HepG2 (cell line): ENCODE results near the gene ZFPL1. TPM values are rescaled to one million over a fixed set of nuclear protein-coding genes. Genes with fewer than 3 reads are reported as not detected.

Experiments used
- ESRRA ChIP-seq: sonication (generic); formaldehyde crosslinking; IDR thresholded peaks from 2 replicates; pipeline ENCODE4 v1.5.1; 2020; ENCODE audit warnings: mild to moderate bottlenecking, low read depth, missing genetic modification reagents
- KLF15 ChIP-seq: sonication (generic); formaldehyde crosslinking; IDR thresholded peaks from 2 replicates; pipeline ENCODE4 v1.8.1; 2023; ENCODE audit warnings: borderline replicate concordance, mild to moderate bottlenecking, inconsistent platforms, missing genetic modification reagents, mixed read lengths
- KMT2A ChIP-seq: sonication (generic); formaldehyde crosslinking; IDR thresholded peaks from 2 replicates; pipeline ENCODE4 v1.4.0; 2020; ENCODE audit warnings: missing genetic modification reagents
- MAFG ChIP-seq: sonication (generic); formaldehyde crosslinking; IDR thresholded peaks from 2 replicates; pipeline ENCODE4 v1.5.1; 2020; ENCODE audit warnings: mild to moderate bottlenecking, missing genetic modification reagents
- NFRKB ChIP-seq: fragments of 450-650 bp; IDR thresholded peaks from 2 replicates; pipeline ENCODE4 v1.6.1; 2017
- ONECUT2 ChIP-seq: sonication (generic); formaldehyde crosslinking; IDR thresholded peaks from 2 replicates; pipeline ENCODE4 v1.4.0; 2020; ENCODE audit warnings: missing genetic modification reagents
- PCBP1 ChIP-seq: fragments of 200-400 bp; formaldehyde crosslinking; IDR thresholded peaks from 2 replicates; pipeline ENCODE4 v1.6.1; 2017; ENCODE audit warnings: mild to moderate bottlenecking, low read depth, low read length, borderline replicate concordance
- PRMT3 ChIP-seq: sonication (generic); formaldehyde crosslinking; IDR thresholded peaks from 2 replicates; pipeline ENCODE4 v1.8.1; 2022; ENCODE audit warnings: low read depth, mild to moderate bottlenecking, moderate library complexity, missing genetic modification reagents, borderline replicate concordance
- SMAD1 ChIP-seq: sonication (generic); formaldehyde crosslinking; IDR thresholded peaks from 2 replicates; pipeline ENCODE4 v1.4.0; 2020; ENCODE audit warnings: missing genetic modification reagents, low read depth, mild to moderate bottlenecking, borderline replicate concordance
- SP5 ChIP-seq: IDR thresholded peaks from 2 replicates; pipeline ENCODE4 v1.6.1; 2016; ENCODE audit warnings: low read depth, borderline replicate concordance
- TERF1 ChIP-seq: sonication (generic); formaldehyde crosslinking; IDR thresholded peaks from 2 replicates; pipeline ENCODE4 v1.8.0; 2022; ENCODE audit warnings: mild to moderate bottlenecking, missing genetic modification reagents, moderate library complexity
- THAP11 ChIP-seq: IDR thresholded peaks from 2 replicates; pipeline ENCODE4 v1.6.1; 2016; ENCODE audit warnings: missing biosample characterization, missing genetic modification reagents
- ZFP36 ChIP-seq: fragments of 150-350 bp; IDR thresholded peaks from 2 replicates; pipeline ENCODE4 v1.6.1; 2018; ENCODE audit warnings: borderline replicate concordance, low read length, low read depth; ENCODE audit not compliant: partially characterized antibody
- ZFP36L2 ChIP-seq: sonication (generic); formaldehyde crosslinking; IDR thresholded peaks from 2 replicates; pipeline ENCODE4 v1.4.0; 2020; ENCODE audit warnings: missing genetic modification reagents
- ZNF142 ChIP-seq: sonication (generic); formaldehyde crosslinking; IDR thresholded peaks from 2 replicates; pipeline ENCODE4 v1.4.0; 2020; ENCODE audit warnings: missing genetic modification reagents
- polyA plus RNA-seq, 8 experiments: library from polyadenylated mRNA; depleted of rRNA in 3 of 8; stranded (reverse) in 7 of 8; unstranded in 1 of 8; fragments of >200 nt; fragmentation: Illumina TruSeq in 4 of 8; extraction: Trizol in 4 of 8; gene quantifications; 2 replicates each; pipeline versions ENCODE4 v1.2.1 to v1.2.3, GENCODE V29; 2011 to 2016; ENCODE audit warnings: low read depth in 4 of 8, missing spikeins in 1 of 8, mixed read lengths in 1 of 8; ENCODE audit not compliant: insufficient read depth in 1 of 8
- total RNA-seq, 5 experiments: library from RNA; depleted of rRNA; stranded (reverse); fragments of >200 nt; fragmentation: Illumina TruSeq; extraction: Trizol; gene quantifications; 2 replicates each; pipeline ENCODE4 v1.2.3, GENCODE V29; 2016; ENCODE audit warnings: low read depth in 1 of 5
- TF ChIP-seq, protein P1 (sequence below): sonication (generic); formaldehyde crosslinking; IDR thresholded peaks from 2 replicates; pipeline ENCODE4 v1.5.0; 2020; ENCODE audit warnings: missing genetic modification reagents
- TF ChIP-seq, protein P2 (sequence below), 2 experiments: IDR thresholded peaks; 2 replicates each; pipeline ENCODE4 v1.6.1; 2011 to 2012; ENCODE audit warnings: low read length in 2 of 2, borderline replicate concordance in 1 of 2, low read depth in 1 of 2, mild to moderate bottlenecking in 1 of 2, moderate library complexity in 1 of 2

The ZFPL1 gene
- total and polyA plus RNA-seq, 2 of the 13 experiments (the other 11 are each of a cell fraction or from before 2014, with no cell fraction given), result 32.2 to 56.0 TPM

DNA sequence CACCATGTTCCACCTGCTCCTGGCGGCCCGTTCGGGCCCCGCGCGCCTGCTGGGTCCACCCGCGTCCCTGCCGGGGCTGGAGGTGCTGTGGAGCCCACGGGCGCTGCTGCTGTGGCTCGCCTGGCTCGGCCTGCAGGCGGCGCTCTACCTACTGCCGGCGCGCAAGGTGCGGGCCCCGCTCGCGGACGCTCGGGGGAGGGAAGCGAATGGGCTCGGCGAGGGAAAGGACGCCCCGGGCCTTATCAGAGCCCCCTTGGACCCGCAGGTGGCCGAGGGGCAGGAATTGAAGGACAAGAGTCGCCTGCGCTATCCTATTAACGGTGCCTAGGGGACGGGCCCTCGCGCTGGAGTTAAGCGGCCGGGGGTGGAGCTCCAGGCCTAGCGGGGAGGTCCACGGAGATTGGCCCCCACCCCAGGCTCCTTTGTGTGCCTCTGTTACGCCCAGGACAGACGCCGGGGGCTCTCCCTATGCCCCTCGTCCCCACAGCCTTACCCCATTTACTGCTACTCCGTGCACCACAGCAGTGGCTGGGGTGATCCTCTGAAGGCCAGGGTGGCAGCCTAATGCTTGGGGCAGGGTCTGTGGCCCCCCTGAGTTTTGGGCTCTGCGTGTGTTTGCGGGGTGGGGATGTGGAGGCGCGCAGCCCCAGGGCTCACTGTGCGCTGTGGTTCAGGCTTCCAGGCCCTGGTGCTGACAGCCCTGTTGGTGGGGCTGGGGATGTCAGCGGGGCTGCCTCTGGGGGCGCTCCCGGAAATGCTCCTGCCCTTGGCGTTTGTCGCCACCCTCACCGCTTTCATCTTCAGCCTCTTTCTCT is 28.7 kb downstream of the ZFPL1 start (continued):
- TF ChIP-seq TERF1 (CRISPR knock-in tag) (no peak), ZFP36L2 (CRISPR knock-in tag) (no peak), ONECUT2 (CRISPR knock-in tag) (no peak), PRMT3 (no peak), KLF15 (no peak), NFRKB (no peak), THAP11 (CRISPR knock-in tag) (peak; percentile 27; the same call in 1 of the 2 replicates), PCBP1 (no peak), ESRRA (CRISPR knock-in tag) (peak; percentile 50; the same call in 1 of the 2 replicates), SMAD1 (CRISPR knock-in tag) (no peak), KMT2A (CRISPR knock-in tag) (no peak; the same call in 1 of the 2 replicates), ZNF142 (CRISPR knock-in tag) (no peak), MAFG (no peak), ZFP36 (no peak), SP5 (CRISPR knock-in tag) (peak; percentile 29; the same call in 1 of the 2 replicates)
- TF ChIP-seq, protein P1, sequence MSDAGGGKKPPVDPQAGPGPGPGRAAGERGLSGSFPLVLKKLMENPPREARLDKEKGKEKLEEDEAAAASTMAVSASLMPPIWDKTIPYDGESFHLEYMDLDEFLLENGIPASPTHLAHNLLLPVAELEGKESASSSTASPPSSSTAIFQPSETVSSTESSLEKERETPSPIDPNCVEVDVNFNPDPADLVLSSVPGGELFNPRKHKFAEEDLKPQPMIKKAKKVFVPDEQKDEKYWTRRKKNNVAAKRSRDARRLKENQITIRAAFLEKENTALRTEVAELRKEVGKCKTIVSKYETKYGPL (CRISPR knock-in tag), result no peak
- TF ChIP-seq, protein P2, sequence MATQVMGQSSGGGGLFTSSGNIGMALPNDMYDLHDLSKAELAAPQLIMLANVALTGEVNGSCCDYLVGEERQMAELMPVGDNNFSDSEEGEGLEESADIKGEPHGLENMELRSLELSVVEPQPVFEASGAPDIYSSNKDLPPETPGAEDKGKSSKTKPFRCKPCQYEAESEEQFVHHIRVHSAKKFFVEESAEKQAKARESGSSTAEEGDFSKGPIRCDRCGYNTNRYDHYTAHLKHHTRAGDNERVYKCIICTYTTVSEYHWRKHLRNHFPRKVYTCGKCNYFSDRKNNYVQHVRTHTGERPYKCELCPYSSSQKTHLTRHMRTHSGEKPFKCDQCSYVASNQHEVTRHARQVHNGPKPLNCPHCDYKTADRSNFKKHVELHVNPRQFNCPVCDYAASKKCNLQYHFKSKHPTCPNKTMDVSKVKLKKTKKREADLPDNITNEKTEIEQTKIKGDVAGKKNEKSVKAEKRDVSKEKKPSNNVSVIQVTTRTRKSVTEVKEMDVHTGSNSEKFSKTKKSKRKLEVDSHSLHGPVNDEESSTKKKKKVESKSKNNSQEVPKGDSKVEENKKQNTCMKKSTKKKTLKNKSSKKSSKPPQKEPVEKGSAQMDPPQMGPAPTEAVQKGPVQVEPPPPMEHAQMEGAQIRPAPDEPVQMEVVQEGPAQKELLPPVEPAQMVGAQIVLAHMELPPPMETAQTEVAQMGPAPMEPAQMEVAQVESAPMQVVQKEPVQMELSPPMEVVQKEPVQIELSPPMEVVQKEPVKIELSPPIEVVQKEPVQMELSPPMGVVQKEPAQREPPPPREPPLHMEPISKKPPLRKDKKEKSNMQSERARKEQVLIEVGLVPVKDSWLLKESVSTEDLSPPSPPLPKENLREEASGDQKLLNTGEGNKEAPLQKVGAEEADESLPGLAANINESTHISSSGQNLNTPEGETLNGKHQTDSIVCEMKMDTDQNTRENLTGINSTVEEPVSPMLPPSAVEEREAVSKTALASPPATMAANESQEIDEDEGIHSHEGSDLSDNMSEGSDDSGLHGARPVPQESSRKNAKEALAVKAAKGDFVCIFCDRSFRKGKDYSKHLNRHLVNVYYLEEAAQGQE (IDR thresholded peaks at IDR 0.05; ENCODE audit: borderline replicate concordance in 1 of 2, low read depth in 1 of 2, low read length in 2 of 2), result 0 out of 4 replicates have a peak, but pooled peaks of 1 of the 2 experiments have one; percentile 24
